HG03565 (cell line): Measurements from ENCODE around the gene BPIFB2.
"Not testable (repeated sequence)": the region's sequence is repeated elsewhere in the genome, so short reads cannot be mapped to it uniquely, and the experiment has no call there.

Experiments
- ATAC-seq: cut with Tn5 transposase; IDR thresholded peaks from one replicate; pipeline ENCODE4 v1.9.1; 2021; ENCODE audit warnings: mild to moderate bottlenecking, moderate library complexity; ENCODE audit not compliant: unreplicated experiment

BPIFB2 gene

GRCh38 chr20:32970115-32970972 is 37.2 kb upstream of the BPIFB2 start:
- no peak for ATAC-seq

DNA sequence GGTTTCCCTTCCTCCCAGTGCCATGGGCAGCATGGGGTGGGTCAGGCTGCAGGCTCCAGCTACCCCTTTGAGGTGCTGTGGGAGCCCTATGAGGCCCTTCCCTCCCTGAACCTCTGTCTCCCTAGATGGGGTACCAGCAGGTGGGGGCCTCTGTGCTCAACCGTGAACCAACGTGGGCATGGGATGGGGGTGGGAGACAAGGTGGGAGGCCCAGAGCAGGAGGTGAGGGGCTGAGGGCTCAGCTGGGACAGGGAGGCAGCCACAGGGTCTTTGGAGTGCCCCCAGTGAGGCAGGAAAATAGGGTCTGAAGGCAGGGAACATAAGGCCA is 36.6 kb upstream of the BPIFB2 start:
- no peak for ATAC-seq

GRCh38 chr20:32971703-32972161 is 35.8 kb upstream of the BPIFB2 start:
- ATAC-seq: peak; percentile 11

DNA sequence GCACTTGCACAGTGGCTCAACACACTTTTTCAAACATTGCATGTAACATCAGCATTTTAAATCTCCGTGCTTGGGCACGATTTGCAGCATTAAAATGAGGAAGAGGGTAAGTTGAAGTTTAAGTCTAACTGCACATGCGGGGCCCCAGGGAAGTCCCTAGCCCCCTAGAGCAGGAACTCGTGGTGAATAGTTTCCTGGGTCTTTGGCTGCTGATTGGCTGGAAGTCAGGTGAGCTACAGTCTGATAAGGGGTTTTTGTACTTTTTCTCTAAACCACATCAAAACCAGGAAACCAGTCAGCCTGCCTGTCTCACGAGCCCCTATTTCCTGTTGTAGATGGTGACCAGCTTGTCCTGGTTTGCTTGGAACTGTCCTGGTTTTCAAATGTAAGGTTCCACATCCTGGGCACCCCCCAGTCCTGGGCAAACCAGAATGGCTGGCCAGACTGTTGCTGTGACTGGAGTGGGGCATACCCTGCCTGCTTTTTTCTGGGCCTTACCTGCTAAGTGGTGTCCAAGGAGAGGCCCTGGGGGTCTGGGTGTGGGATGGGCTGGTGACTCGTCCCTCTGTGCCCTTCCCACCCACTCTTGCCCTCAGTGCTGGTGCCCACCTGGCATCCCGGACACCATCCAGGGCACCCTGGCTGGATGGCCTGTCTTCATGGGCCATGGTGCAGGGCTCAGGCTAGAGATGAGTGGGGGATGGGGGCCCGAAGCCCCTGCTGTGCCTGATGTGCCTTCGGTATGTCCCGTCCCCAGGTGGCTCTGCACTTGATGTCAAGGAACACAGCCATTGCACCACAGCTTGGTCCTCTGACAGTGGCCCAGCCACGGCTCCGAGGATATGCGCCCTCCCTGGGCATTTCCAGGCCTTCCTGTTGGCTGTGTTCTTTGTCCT is 35.1 kb upstream of the BPIFB2 start:
- peak; percentile 83 for ATAC-seq

DNA sequence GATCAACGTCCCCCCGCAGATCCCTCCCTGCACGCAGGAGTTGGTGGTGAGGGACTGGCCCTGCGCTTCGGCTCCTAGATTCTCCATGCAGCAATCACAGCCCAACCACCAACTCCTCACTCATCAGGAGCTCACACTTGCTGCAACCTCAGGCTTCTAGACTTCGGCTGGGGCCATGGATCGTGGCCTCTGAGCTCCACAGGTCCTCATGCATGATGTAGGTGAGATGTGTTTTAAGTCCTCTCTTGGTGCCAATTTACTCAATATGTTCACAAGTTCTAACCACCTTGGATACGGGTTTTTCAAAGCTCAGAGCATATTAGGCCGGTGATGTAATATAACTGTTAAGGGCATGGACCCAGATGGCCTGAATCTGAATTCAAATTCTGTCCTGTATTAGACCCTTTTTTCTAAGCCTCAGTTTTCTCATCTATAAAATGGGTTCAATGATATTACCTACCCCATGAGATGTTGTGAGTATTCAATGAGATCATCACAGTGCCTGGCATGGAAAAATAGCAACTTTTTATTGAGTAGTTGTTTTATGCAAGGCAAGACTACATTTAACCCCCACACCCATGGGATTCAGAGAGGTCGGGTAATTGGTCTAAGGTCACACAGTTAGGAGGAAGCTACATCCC is 34.3 kb upstream of the BPIFB2 start:
- ATAC-seq: no peak

GRCh38 chr20:32974204-32975064 is 33.1 kb upstream of the BPIFB2 start:
- not testable (repeated sequence) for ATAC-seq

DNA sequence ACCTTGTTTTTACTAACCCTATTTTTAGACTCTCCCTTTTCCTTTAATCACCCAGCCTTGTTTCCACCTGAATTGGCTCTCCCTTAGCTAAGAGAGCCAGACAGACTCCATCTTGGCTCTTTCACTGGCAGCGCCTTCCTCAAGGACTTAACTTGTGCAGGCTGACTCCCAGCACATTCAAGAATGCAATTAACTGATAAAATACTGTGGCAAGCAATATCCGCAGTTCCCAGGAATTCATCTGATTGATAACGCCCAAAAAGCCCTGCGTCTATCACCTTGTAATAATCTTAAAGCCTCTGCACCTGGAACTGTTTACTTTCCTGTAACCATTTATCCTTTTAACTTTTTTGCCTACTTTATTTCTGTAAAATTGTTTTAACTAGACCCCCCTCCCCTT is 32.4 kb upstream of the BPIFB2 start:
- not testable (repeated sequence) for ATAC-seq

GRCh38 chr20:32975698-32976674 is 31.5 kb upstream of the BPIFB2 start:
- no peak for ATAC-seq

DNA sequence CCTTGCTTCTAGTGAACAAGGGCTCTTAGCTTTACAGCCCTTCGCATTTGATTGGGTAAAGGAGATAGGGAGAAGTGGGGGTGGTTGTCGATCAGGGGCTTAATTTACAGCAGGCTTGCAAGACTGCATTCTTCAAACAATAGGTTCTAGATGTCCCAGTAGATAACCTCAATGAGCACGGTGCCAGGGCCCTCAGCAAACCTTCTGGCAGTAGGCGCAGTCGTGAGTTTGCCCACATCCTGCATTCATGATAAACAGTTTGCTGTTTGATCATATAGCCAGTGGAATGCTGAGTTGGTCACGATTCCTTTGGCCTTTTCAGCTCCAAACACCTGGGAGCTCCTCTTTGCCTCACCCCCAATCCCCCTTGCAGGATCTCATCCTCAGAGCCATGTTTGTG is 30.8 kb upstream of the BPIFB2 start:
- ATAC-seq: no peak

- no peak for ATAC-seq
Measured at GRCh38 chr20:32977281-32978008, 30.1 kb upstream of the BPIFB2 start.

GRCh38 chr20:32978009-32978335 is 29.5 kb upstream of the BPIFB2 start:
- no peak for ATAC-seq

DNA sequence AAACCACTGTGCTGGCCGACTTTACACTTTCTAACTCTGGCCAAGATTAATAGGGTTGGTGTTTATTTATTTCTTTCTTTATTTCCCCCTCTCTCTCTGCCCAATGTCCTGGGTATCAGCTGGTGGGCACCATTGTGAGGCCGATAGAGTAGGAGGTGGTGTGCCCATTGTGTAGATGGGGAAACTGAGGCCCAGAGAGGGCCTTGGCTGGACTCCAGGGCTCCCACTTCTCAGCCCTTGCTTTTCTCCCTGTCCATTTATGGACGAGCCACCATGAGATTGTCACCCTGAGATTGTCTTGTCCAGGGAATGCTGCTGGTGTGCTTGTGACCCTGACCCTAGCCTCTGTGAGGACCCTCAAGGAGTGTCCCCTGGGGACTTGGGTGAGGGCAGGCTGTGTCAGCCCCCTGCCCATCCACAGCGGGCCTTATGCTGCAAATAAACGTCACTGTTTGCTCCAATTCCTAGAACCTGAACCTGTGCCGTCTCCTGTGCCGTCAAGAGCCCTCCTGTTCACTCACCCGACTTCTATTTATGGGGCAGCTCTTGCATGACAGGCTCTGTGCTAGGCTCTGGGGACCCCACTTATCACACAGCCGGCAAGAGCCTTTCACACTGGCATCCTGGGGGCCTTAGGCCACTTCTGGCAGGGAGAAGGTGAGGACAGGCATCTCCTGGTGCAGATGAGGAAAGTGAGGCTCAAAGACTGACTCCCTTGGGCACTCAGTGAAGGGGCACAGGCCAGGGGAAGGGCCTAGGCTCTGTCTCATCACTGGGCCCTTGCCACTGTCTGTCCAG is 28.1 kb upstream of the BPIFB2 start:
- no peak for ATAC-seq

DNA sequence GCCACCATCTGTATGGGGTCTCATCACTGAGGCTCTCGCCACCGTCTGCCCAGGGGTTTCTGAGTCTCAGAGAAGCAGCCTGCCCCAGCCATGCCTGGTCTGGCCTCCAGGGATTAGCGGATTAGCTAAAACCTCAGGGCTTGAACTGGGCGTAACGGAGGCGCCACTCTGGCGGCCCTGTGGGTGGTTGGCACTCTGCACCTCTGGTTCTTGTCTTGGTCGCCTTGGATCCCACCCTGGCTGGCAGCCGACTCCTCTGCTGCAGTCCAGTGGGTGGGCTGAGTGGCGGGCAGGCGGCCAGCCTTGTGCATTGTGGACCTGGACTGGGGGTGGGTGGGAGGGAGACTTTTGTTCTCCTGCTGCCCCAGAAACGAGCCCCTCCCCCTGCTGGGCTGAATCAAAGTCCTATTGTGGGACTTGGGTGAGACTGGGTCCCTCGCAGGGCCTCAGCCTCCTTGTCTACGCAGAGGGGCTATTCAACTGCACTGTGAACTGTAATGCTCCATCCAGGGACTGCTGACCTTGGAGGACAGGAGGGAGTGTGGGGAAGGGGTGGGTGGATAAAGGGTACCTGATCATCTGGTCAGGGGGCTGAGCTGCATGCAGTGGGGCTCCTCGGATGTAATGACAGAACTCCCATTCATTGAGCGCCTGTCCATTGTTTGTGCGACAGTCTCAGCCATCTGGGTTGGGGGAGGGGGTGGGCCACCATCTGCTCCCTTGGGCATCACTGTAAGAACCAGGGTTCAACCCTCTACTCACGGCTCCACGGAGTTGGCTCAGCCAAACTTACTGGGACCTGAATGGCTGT is 27.2 kb upstream of the BPIFB2 start:
- ATAC-seq: no peak

GRCh38 chr20:32980990-32981389 is 26.5 kb upstream of the BPIFB2 start:
- ATAC-seq: no peak

DNA sequence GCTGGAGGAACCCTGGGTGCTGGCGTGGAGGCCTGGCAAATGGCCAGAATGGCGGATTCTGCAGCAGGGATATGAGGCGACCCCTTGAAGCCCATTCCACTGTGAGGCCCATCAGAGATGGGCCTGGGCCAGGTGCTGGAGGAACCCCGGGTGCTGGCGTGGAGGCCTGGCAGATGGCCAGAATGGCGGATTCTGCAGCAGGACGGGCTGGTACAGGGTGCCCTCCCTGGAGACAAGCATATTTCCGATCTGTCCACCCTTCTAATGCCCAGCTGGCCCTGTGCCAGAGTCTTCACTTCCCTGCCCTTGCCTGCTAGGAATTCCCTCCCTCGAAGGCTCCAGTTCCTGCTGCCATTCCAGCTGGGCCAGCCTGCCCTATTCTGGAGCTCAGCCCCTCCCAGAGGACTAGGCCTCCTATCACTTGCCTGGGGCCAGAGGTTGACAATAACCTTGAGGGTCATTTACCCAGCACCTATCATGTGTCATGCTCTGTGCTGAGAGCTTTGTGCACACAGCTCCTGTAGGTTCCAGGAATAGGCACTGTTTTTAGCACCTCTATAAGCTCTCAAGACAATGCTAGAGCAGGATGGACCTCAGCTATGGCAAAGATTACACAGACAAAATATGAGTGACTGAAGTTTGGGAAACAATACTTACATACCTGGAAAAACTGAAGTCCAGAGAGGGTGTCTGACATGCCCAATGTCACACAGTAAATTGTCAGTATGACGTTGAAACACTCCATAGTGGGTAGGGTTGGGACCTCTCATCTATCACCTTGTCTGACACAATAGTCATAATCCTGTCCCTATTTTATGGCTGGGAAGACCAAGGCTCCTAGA is 24.7 kb upstream of the BPIFB2 start:
- ATAC-seq: no peak

- no peak for ATAC-seq
Measured at GRCh38 chr20:32983459-32984112, 23.9 kb upstream of the BPIFB2 start.
